ENCODE data around the gene SRPRB.

The SRPRB gene

GRCh38 chr3:133849346-133849745 is 43.7 kb downstream of the SRPRB start:
- peak; percentile 30 for DNase-seq

GRCh38 chr3:133850034-133850433 is 44.4 kb downstream of the SRPRB start:
- DNase-seq, result no peak

GRCh38 chr3:133851266-133851906 is 45.8 kb downstream of the SRPRB start:
- DNase-seq, result peak; percentile 63

- DNase-seq, result no peak
Measured at GRCh38 chr3:133851931-133852330, 46.3 kb downstream of the SRPRB start.

GRCh38 chr3:133853063-133853924 is 47.7 kb downstream of the SRPRB start:
- DNase-seq, result no peak

- no peak for DNase-seq
Measured at GRCh38 chr3:133853925-133854227, 48.3 kb downstream of the SRPRB start.

GRCh38 chr3:133854264-133855001 is 48.8 kb downstream of the SRPRB start:
- no peak for DNase-seq

GRCh38 chr3:133855002-133855370 is 49.4 kb downstream of the SRPRB start:
- no peak for DNase-seq

- DNase-seq, result no peak
Measured at GRCh38 chr3:133855772-133856171, 50.2 kb downstream of the SRPRB start.

GRCh38 chr3:133856316-133856715 is 50.7 kb downstream of the SRPRB start:
- DNase-seq, result no peak

- peak; percentile 28 for DNase-seq
Measured at GRCh38 chr3:133857767-133858166, 52.2 kb downstream of the SRPRB start.

- DNase-seq, result no peak
Measured at GRCh38 chr3:133859381-133860234, 54.0 kb downstream of the SRPRB start.

GRCh38 chr3:133860519-133860918 is 54.9 kb downstream of the SRPRB start:
- DNase-seq, result no peak

GRCh38 chr3:133862161-133862560 is 56.5 kb downstream of the SRPRB start:
- no peak for DNase-seq

GRCh38 chr3:133863911-133864310 is 58.3 kb downstream of the SRPRB start:
- no peak for DNase-seq

GRCh38 chr3:133864616-133865015 is 59.0 kb downstream of the SRPRB start:
- no peak for DNase-seq

- DNase-seq, result no peak
Measured at GRCh38 chr3:133865136-133865855, 59.7 kb downstream of the SRPRB start.

GRCh38 chr3:133866141-133866540 is 60.5 kb downstream of the SRPRB start:
- DNase-seq, result no peak

GRCh38 chr3:133868186-133868585 is 62.6 kb downstream of the SRPRB start:
- no peak for DNase-seq

GRCh38 chr3:133868758-133869475 is 63.3 kb downstream of the SRPRB start:
- no peak for DNase-seq

- no peak for DNase-seq
Measured at GRCh38 chr3:133869586-133869985, 64.0 kb downstream of the SRPRB start.

- DNase-seq, result no peak
Measured at GRCh38 chr3:133870822-133871221, 65.2 kb downstream of the SRPRB start.
